Loucy (cell line): ENCODE data around the gene FBXO31.

Experiments used
- CTCF ChIP-seq: fragments of 200-600 bp; sonication (generic); conservative IDR thresholded peaks from 2 replicates; pipeline ENCODE4 v1.5.1; 2014; ENCODE audit warnings: mild to moderate bottlenecking, antibody characterized with exemption, low read length
- EZH2phosphoT487 ChIP-seq: fragments of 200-600 bp; IDR thresholded peaks from 2 replicates; pipeline ENCODE4 v1.6.1; 2018; ENCODE audit warnings: antibody characterized with exemption, mild to moderate bottlenecking, moderate library complexity, borderline replicate concordance

GRCh38 chr16:87412996-87413421 is 29.4 kb upstream of the FBXO31 start:
- TF ChIP-seq CTCF (no peak), EZH2phosphoT487 (no peak)
